Fibroblast of skin of left quadriceps (primary cell): ENCODE data around the gene ZNHIT3.
"Not testable (repeated sequence)": the region's sequence is repeated elsewhere in the genome, so short reads cannot be mapped to it uniquely, and the experiment has no call there.

Source experiments
- DNase-seq, 2 experiments: peaks; one replicate each; pipeline ENCODE4 v3.0.0-alpha.2; 2013; ENCODE audit warnings: low read depth in 2 of 2

The ZNHIT3 gene

GRCh38 chr17:36486204-36487194, at the start of gene ZNHIT3:
Gene ZNHIT3, plus strand, starts transcription at chr17:36486681. Its CDS starts 19 bp downstream, at chr17:36486700.
- peak; percentile 82 to 84 for DNase-seq

- not testable (repeated sequence) for DNase-seq
Measured at GRCh38 chr17:36441792-36442191, 44.7 kb upstream of the ZNHIT3 start.

GRCh38 chr17:36443777-36444176, 42.7 kb upstream of the ZNHIT3 start:
- no peak for DNase-seq

- not testable (repeated sequence) for DNase-seq
Measured at GRCh38 chr17:36449997-36450396, 36.5 kb upstream of the ZNHIT3 start.

GRCh38 chr17:36452888-36453287, 33.6 kb upstream of the ZNHIT3 start:
- DNase-seq: not testable (repeated sequence)

- DNase-seq: not testable (repeated sequence)
Measured at GRCh38 chr17:36457701-36458100, 28.8 kb upstream of the ZNHIT3 start.

- no peak for DNase-seq
Measured at GRCh38 chr17:36459045-36459444, 27.4 kb upstream of the ZNHIT3 start.

- no peak for DNase-seq
Measured at GRCh38 chr17:36459601-36460000, 26.9 kb upstream of the ZNHIT3 start.

GRCh38 chr17:36460265-36460937, 26.1 kb upstream of the ZNHIT3 start:
- no peak for DNase-seq

GRCh38 chr17:36461330-36462110, 25.0 kb upstream of the ZNHIT3 start:
- no peak for DNase-seq

- DNase-seq: peak; percentile 38 to 44
Measured at GRCh38 chr17:36463916-36464764, 22.3 kb upstream of the ZNHIT3 start.

- DNase-seq: no peak
Measured at GRCh38 chr17:36464765-36465088, 21.8 kb upstream of the ZNHIT3 start.

GRCh38 chr17:36468903-36469635, 17.4 kb upstream of the ZNHIT3 start:
- DNase-seq: no peak

GRCh38 chr17:36469733-36470132, 16.7 kb upstream of the ZNHIT3 start:
- DNase-seq: no peak

- DNase-seq: no peak
Measured at GRCh38 chr17:36470499-36470898, 16.0 kb upstream of the ZNHIT3 start.

GRCh38 chr17:36474571-36474970, 11.9 kb upstream of the ZNHIT3 start:
- DNase-seq: no peak

- DNase-seq: no peak
Measured at GRCh38 chr17:36475346-36475970, 11.0 kb upstream of the ZNHIT3 start.

GRCh38 chr17:36481829-36482228, 4.7 kb upstream of the ZNHIT3 start:
- no peak for DNase-seq

- peak; percentile 40 to 47 for DNase-seq
Measured at GRCh38 chr17:36482611-36483504, 3.6 kb upstream of the ZNHIT3 start.
